A549 (cell line): ENCODE results near the gene RBMS3. TPM values are rescaled to one million over a fixed set of nuclear protein-coding genes. Genes with fewer than 3 reads are reported as not detected.

ENCODE experiments used
- ATAC-seq, 2 experiments: fragments of 200-7000 bp in 1 of 2; fragments of >200 bp in 1 of 2; cut with Nextera tagmentation in 1 of 2; cut with Tn5 transposase in 1 of 2; 3 replicates each; pipeline versions ENCODE4 v1.8.0 to v1.9.1; 2018 to 2020; ENCODE audit warnings: mild to moderate bottlenecking in 1 of 2, moderate library complexity in 1 of 2
- CTCF ChIA-PET: fragments of 300-600 bp; sonication (Branson Sonifier 250); formaldehyde crosslinking; extraction: SDS; loops from one replicate; lab custom pipeline; 2021; ENCODE audit warnings: antibody characterized with exemption, inconsistent platforms; lab: Yijun Ruan, JAX
- POLR2A ChIA-PET: fragments of 350-600 bp; formaldehyde crosslinking; extraction: SDS; loops from one replicate; lab custom pipeline; 2021; ENCODE audit warnings: antibody characterized with exemption, inconsistent platforms; lab: Yijun Ruan, JAX
- DNase-seq, 2 experiments: peaks; one replicate each; pipeline versions ENCODE4 v3.0.0 to v3.0.0-alpha.2; 2011 to 2016; ENCODE audit warnings: low read depth in 1 of 2, low spot score in 1 of 2
- FAIRE-seq: peaks from 2 replicates; lab custom pipeline; 2011; peaks lifted over from hg19 to GRCh38; lab: Jason Lieb, UNC
- H3K27ac ChIP-seq, 2 experiments: fragments of >200 bp; sonication (Bioruptor Twin); formaldehyde crosslinking; 3 replicates each; pipeline ENCODE4 v1.5.1; 2016 to 2017
- H3K4me1 ChIP-seq: fragments of >200 bp; sonication (Bioruptor Twin); formaldehyde crosslinking; 3 replicates; pipeline ENCODE4 v1.6.1; 2016
- H3K4me2 ChIP-seq: fragments of >200 bp; sonication (Bioruptor Twin); formaldehyde crosslinking; 3 replicates; pipeline ENCODE4 v1.6.1; 2016
- H3K4me3 ChIP-seq: fragments of >200 bp; sonication (Bioruptor Twin); formaldehyde crosslinking; 3 replicates; pipeline ENCODE4 v1.5.1; 2016
- H3K9me3 ChIP-seq: fragments of >200 bp; sonication (Bioruptor Twin); formaldehyde crosslinking; 3 replicates; pipeline ENCODE4 v1.6.1; 2016
- ATOH8 ChIP-seq: fragments of 250-450 bp; sonication (Bioruptor Pico); IDR thresholded peaks from 2 replicates; pipeline ENCODE4 v1.5.0; 2020; ENCODE audit warnings: low read depth, mild to moderate bottlenecking, moderate library complexity
- BHLHE40 ChIP-seq: IDR thresholded peaks from 2 replicates; pipeline ENCODE4 v1.6.1; 2012; ENCODE audit warnings: low read depth, low read length, inconsistent platforms
- CBX8 ChIP-seq: fragments of 200-600 bp; sonication (generic); IDR thresholded peaks from 2 replicates; pipeline ENCODE4 v1.6.1; 2016
- CEBPB ChIP-seq, 2 experiments: fragments of >200 bp in 1 of 2; sonication (Bioruptor Twin) in 1 of 2; formaldehyde crosslinking in 1 of 2; IDR thresholded peaks; 2 replicates each; pipeline ENCODE4 v1.6.1; 2012 to 2016
- CHD4 ChIP-seq: fragments of 200-600 bp; sonication (generic); IDR thresholded peaks from 2 replicates; pipeline ENCODE4 v1.6.1; 2016; ENCODE audit warnings: antibody characterized with exemption, mild to moderate bottlenecking, borderline replicate concordance
- EHF ChIP-seq: fragments of 250-450 bp; sonication (Bioruptor Pico); IDR thresholded peaks from 2 replicates; pipeline ENCODE4 v1.5.0; 2020; ENCODE audit warnings: mild to moderate bottlenecking
- ELK1 ChIP-seq: fragments of 150-350 bp; IDR thresholded peaks from 2 replicates; pipeline ENCODE4 v1.6.1; 2014; ENCODE audit warnings: low read depth, mild to moderate bottlenecking, low read length
- FOSB ChIP-seq: fragments of 250-450 bp; sonication (Bioruptor Pico); IDR thresholded peaks from 2 replicates; pipeline ENCODE4 v1.5.0; 2020; ENCODE audit warnings: mild to moderate bottlenecking, moderate library complexity
- FOXS1 ChIP-seq: fragments of 250-450 bp; sonication (Bioruptor Pico); IDR thresholded peaks from 2 replicates; pipeline ENCODE4 v1.5.0; 2020; ENCODE audit warnings: mild to moderate bottlenecking, moderate library complexity
- GATA3 ChIP-seq: IDR thresholded peaks from 2 replicates; pipeline ENCODE4 v1.6.1; 2012; ENCODE audit warnings: borderline replicate concordance
- HDAC2 ChIP-seq: fragments of 200-600 bp; sonication (generic); IDR thresholded peaks from 2 replicates; pipeline ENCODE4 v1.6.1; 2016
- HEYL ChIP-seq: fragments of 250-450 bp; sonication (Bioruptor Pico); IDR thresholded peaks from 2 replicates; pipeline ENCODE4 v1.8.0; 2021; ENCODE audit warnings: mild to moderate bottlenecking, moderate library complexity
- HMGXB4 ChIP-seq: fragments of 250-450 bp; sonication (Bioruptor Pico); IDR thresholded peaks from 2 replicates; pipeline ENCODE4 v1.5.0; 2021; ENCODE audit warnings: mild to moderate bottlenecking, moderate library complexity, borderline replicate concordance
- HOXA7 ChIP-seq: fragments of 250-450 bp; sonication (Bioruptor Pico); IDR thresholded peaks from 2 replicates; pipeline ENCODE4 v1.5.0; 2020; ENCODE audit warnings: mild to moderate bottlenecking, moderate library complexity
- HOXB5 ChIP-seq: fragments of 250-450 bp; sonication (Bioruptor Pico); IDR thresholded peaks from 2 replicates; pipeline ENCODE4 v1.5.0; 2020; ENCODE audit warnings: mild to moderate bottlenecking, moderate library complexity
- JUN ChIP-seq, 2 experiments: fragments of >200 bp; sonication (Bioruptor Twin); formaldehyde crosslinking; IDR thresholded peaks; 2 replicates in 1 of 2; 3 replicates in 1 of 2; pipeline ENCODE4 v1.6.1; 2016 to 2017
- JUNB ChIP-seq: fragments of >200 bp; sonication (Bioruptor Twin); formaldehyde crosslinking; IDR thresholded peaks from 2 replicates; pipeline ENCODE4 v1.6.1; 2016
- MAZ ChIP-seq: fragments of 150-350 bp; IDR thresholded peaks from 2 replicates; pipeline ENCODE4 v1.6.1; 2014; ENCODE audit warnings: antibody characterized with exemption, low read depth, low read length, borderline replicate concordance
- MYC ChIP-seq: IDR thresholded peaks from 2 replicates; pipeline ENCODE4 v1.6.1; 2012; ENCODE audit warnings: mild to moderate bottlenecking, inconsistent platforms, low read length, improper control_type of control experiment, borderline replicate concordance
- NPAS2 ChIP-seq: fragments of 250-450 bp; sonication (Bioruptor Pico); IDR thresholded peaks from 2 replicates; pipeline ENCODE4 v1.8.0; 2022; ENCODE audit warnings: mild to moderate bottlenecking, moderate library complexity, borderline replicate concordance
- PHF8 ChIP-seq: fragments of 200-600 bp; sonication (generic); IDR thresholded peaks from 2 replicates; pipeline ENCODE4 v1.6.1; 2016; ENCODE audit warnings: low read depth, mild to moderate bottlenecking, antibody characterized with exemption, moderate library complexity, borderline replicate concordance
- POLR2AphosphoS2 ChIP-seq: conservative IDR thresholded peaks from 2 replicates; pipeline ENCODE4 v1.6.1; 2012; ENCODE audit warnings: low read length, improper control_type of control experiment, inconsistent platforms
- RAD21 ChIP-seq, 2 experiments: fragments of >200 bp in 1 of 2; sonication (Bioruptor Twin) in 1 of 2; formaldehyde crosslinking in 1 of 2; IDR thresholded peaks in 1 of 2; conservative IDR thresholded peaks in 1 of 2; 2 replicates in 1 of 2; 3 replicates in 1 of 2; pipeline ENCODE4 v1.6.1; 2012 to 2018; ENCODE audit warnings: inconsistent platforms in 1 of 2
- RARB ChIP-seq: fragments of 250-450 bp; sonication (Bioruptor Pico); IDR thresholded peaks from 2 replicates; pipeline ENCODE4 v1.8.0; 2021; ENCODE audit warnings: mild to moderate bottlenecking, moderate library complexity
- RCOR1 ChIP-seq: fragments of 150-350 bp; IDR thresholded peaks from 2 replicates; pipeline ENCODE4 v1.6.1; 2014; ENCODE audit warnings: antibody characterized with exemption, low read length, low read depth
- SMC3 ChIP-seq: fragments of >200 bp; sonication (Bioruptor Twin); formaldehyde crosslinking; IDR thresholded peaks from 3 replicates; pipeline ENCODE4 v1.6.1; 2018; ENCODE audit warnings: inconsistent platforms
- SREBF2 ChIP-seq: fragments of 450-650 bp; IDR thresholded peaks from 2 replicates; pipeline ENCODE4 v1.6.1; 2014; ENCODE audit warnings: mild to moderate bottlenecking, moderate library complexity
- TP53 ChIP-seq: fragments of 250-450 bp; sonication (Bioruptor Pico); IDR thresholded peaks from 2 replicates; pipeline ENCODE4 v1.5.0; 2021; ENCODE audit warnings: mild to moderate bottlenecking, moderate library complexity
- ZNF302 ChIP-seq: fragments of 250-450 bp; sonication (Bioruptor Pico); IDR thresholded peaks from 2 replicates; pipeline ENCODE4 v1.9.0; 2021; ENCODE audit warnings: inconsistent platforms, mild to moderate bottlenecking, moderate library complexity
- WGBS: methylation state at CpG from one replicate; pipeline ENCODE4 v1.1.6; 2017; ENCODE audit errors: missing lambda C conversion rate; 5-methylcytosine and 5-hydroxymethylcytosine counted together
- polyA plus RNA-seq, 4 experiments: library from polyadenylated mRNA; depleted of rRNA in 3 of 4; stranded (reverse); fragments of >200 nt; fragmentation: RNase III in 1 of 4; extraction: RNeasy Plus Mini Kit Qiagen cat#74134 plus additional on column Dnase treatment in 1 of 4; gene quantifications; 2 replicates in 3 of 4; 3 replicates in 1 of 4; pipeline ENCODE4 v1.2.3, GENCODE V29; 2011 to 2017
- TF ChIP-seq, protein P1 (sequence below): fragments of >200 bp; sonication (Bioruptor Twin); formaldehyde crosslinking; IDR thresholded peaks from 3 replicates; pipeline ENCODE4 v1.5.1; 2016

The RBMS3 gene
- polyA plus RNA-seq, 2 of the 4 experiments (the other 2 are of a cell fraction): 0.92 to 4.1 TPM

GRCh38 chr3:29718661-29719065, 437.8 kb downstream of the RBMS3 start:
- 67% methylated on average over 3 of the region's 3 CpGs for WGBS
- no peak overlapping the region for H3K4me2 ChIP-seq
- POLR2A ChIA-PET: no interaction called here
- 0 out of 3 replicates have a peak, but pooled peaks cover 5% of the 10 kb centered on the region for H3K4me1 ChIP-seq
- no peak for ATAC-seq
- CTCF ChIA-PET: interaction anchor here (1.7 to 1.8 kb wide), 2 partner anchors 11 to 46 kb away, joined by 3 to 4 read pairs; no protein-coding TSS in a partner anchor
- H3K27ac ChIP-seq: no peak overlapping the region
- H3K4me3 ChIP-seq: no peak overlapping the region
- no peak for TF ChIP-seq FOXS1
- TF ChIP-seq EHF (CRISPR knock-in tag): no peak
- no peak for TF ChIP-seq CEBPB (IDR thresholded peaks at IDR 0.05)
- no peak for TF ChIP-seq JUN (IDR thresholded peaks at IDR 0.05)
- no peak for TF ChIP-seq HEYL (CRISPR knock-in tag)
- no peak for TF ChIP-seq TP53 (CRISPR knock-in tag)
- TF ChIP-seq SREBF2: no peak
- TF ChIP-seq SMC3: no peak
- TF ChIP-seq GATA3: no peak
- TF ChIP-seq RARB (CRISPR knock-in tag): no peak
- TF ChIP-seq, protein P1, sequence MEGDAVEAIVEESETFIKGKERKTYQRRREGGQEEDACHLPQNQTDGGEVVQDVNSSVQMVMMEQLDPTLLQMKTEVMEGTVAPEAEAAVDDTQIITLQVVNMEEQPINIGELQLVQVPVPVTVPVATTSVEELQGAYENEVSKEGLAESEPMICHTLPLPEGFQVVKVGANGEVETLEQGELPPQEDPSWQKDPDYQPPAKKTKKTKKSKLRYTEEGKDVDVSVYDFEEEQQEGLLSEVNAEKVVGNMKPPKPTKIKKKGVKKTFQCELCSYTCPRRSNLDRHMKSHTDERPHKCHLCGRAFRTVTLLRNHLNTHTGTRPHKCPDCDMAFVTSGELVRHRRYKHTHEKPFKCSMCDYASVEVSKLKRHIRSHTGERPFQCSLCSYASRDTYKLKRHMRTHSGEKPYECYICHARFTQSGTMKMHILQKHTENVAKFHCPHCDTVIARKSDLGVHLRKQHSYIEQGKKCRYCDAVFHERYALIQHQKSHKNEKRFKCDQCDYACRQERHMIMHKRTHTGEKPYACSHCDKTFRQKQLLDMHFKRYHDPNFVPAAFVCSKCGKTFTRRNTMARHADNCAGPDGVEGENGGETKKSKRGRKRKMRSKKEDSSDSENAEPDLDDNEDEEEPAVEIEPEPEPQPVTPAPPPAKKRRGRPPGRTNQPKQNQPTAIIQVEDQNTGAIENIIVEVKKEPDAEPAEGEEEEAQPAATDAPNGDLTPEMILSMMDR: no peak
- no peak for TF ChIP-seq RCOR1
- TF ChIP-seq PHF8: no peak
- no peak for TF ChIP-seq HDAC2
- DNase-seq: no peak
- no peak for FAIRE-seq
- H3K9me3 ChIP-seq: no peaks in the 10 kb centered on the region

DNA sequence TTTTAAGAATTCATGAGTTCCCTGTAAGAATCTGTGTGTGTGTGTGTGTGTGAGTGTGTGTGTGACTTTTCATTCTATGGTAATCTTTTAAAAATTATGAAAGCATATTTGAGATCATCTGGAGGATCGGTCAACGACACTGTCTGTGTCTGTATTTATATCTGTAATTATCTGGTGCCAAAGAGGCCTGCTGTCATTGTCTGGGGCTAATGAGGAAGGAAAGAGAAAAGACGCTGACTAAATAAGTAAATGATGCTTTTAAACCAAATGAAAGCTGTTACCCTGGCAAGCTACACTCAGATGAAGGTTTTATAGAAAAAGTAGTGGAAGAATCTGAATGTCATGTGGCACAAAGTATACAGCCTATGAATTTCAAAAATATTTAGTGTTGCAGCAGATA, 439.8 kb downstream of the RBMS3 start:
- TF ChIP-seq ELK1 (no peak), CHD4 (no peak), CBX8 (no peak), BHLHE40 (no peak), FOSB (CRISPR knock-in tag) (no peak), NPAS2 (CRISPR knock-in tag) (no peak), RARB (CRISPR knock-in tag) (no peak), POLR2AphosphoS2 (no peak), ZNF302 (CRISPR knock-in tag) (no peak), HMGXB4 (CRISPR knock-in tag) (no peak), CEBPB (IDR thresholded peaks at IDR 0.05) (no peak), HOXA7 (CRISPR knock-in tag) (no peak), FOXS1 (no peak), JUNB (no peak), MYC (no peak), MAZ (no peak), HOXB5 (CRISPR knock-in tag) (no peak), ATOH8 (CRISPR knock-in tag) (no peak), RAD21 (conservative IDR thresholded peaks at IDR 0.05 in 1 of 2, IDR thresholded peaks at IDR 0.05 in 1 of 2) (no peak)
- FAIRE-seq (no peak), DNase-seq (no peak), ATAC-seq (no peak)
- Histone ChIP-seq H3K9me3 (no peaks in the 10 kb centered on the region), H3K4me3 (no peak overlapping the region), H3K4me1 (0 out of 3 replicates have a peak, but pooled peaks cover 5% of the 10 kb centered on the region), H3K27ac (no peak overlapping the region), H3K4me2 (no peak overlapping the region)
- WGBS: 87% methylated on average over 3 of the region's 3 CpGs
- POLR2A ChIA-PET: no interaction called here
- CTCF ChIA-PET: no interaction called here
